EH (cell line): ENCODE results near the gene KLHL6.

Source experiments
- DNase-seq: peaks from one replicate; pipeline ENCODE4 v3.0.0-alpha.2; 2015; ENCODE audit warnings: low read depth

Gene KLHL6

DNA sequence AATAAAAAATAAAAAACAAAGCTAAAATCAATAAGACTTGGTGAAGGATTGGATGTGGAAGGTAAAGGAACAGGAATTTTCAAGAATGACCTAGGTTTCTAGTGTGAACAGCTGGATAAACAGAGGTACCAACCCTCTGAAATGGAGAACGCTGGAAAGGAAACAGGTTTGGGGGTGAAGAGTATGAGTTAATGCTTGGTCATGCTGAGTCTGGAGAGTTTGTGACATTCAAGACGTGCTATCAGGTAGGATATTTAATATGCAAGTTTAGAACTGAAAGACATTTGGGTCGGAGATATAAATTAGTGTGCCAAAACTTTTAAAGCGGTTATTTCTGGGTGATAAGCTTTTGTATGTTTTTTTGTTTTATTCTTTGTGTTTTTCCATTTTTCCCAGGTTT, 11.4 kb upstream of the KLHL6 start:
- no peak for DNase-seq

DNA sequence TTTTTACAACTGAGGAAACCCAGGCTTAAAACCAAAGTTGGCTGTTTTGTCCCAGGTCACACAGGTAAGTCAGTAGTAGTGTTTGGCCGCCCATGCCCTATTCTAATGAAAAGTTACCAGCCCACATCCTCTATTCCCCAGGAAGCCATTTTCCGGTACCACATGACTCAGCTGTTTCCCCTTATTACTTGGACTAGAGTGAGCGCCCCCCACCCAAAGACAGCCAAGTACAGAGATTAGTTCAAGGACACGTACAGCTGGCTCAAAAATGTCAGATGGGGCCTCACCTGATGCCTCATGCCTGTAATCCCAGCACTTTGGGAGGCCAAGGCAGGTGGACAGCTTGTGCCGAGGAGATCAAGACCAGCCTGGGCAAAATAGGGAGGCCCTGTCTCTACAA, 8.5 kb upstream of the KLHL6 start:
- DNase-seq: no peak

DNA sequence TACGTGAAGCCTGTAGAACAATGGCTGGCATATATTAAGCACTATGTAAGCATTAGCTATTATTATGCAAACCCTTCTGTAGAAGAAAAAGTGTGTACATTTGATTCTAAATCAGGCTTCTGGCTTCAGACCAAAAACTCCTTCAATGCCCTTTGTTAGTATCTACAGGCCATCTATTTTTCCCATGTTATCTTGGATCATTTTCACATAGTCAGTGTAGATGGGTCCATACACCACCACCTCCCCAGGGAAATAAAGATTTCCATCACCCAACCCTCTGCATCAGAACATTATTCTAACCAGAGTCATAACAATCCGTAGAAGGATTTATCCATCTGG, 8.0 kb upstream of the KLHL6 start:
- DNase-seq: no peak

DNA sequence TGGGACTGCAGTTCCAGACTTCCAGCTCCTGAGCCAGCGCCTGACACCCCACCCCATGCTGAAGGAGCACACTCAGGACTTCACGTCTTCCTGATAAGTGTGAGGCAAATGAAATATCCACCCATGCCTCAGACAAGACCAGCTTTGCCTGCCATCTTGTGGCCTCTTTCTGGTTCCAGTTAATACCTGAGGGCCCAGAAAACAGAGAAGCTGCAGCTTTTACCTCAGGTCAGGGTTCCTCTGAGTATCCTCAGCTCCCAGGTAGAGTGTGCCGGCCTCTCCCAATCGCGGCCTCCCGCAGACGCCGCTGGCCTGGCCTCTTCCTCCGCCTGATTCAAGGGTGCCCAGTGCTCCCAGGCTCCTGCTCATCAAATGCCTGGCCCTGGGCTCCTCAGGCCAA, 5.1 kb upstream of the KLHL6 start:
- DNase-seq: peak; percentile 27

DNA sequence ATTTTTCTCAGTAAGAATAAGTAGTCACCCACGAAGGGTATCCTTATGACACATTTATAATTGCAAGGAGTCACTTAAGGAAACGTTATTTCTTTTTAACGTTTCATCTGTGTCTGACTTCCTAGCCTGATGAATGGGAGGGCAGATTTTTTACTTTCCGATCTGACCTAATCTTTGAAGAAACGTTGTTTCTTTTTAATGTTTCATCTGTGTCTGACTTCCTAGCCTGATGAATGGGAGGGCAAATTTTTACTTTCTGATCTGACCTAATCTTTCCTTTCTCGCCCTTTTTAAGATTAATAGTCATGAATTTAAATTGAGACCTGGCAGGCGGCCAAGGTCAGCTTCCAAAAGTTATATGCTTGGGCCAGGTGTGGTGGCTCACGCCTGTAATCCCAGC, 3.0 kb upstream of the KLHL6 start:
- no peak for DNase-seq

DNA sequence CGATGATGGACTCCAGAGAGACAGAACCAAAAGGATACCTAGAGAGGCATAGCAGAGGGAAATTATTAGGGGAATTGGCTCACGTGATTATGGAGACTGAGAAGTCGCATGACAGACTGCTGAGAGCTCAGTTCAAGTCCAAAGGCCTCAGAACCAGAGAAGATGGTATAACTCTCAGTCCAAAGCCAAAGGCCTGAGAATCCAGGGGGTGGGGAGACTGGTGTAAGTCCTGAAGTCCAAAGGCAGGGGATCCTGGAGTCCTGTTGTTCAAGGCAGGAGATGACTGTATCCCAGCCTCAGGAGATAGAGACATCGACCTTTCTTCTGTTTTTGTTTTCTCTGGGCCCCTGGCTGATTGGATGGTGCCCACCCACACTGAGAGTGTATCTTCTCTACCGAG, 1.2 kb upstream of the KLHL6 start:
- no peak for DNase-seq

DNA sequence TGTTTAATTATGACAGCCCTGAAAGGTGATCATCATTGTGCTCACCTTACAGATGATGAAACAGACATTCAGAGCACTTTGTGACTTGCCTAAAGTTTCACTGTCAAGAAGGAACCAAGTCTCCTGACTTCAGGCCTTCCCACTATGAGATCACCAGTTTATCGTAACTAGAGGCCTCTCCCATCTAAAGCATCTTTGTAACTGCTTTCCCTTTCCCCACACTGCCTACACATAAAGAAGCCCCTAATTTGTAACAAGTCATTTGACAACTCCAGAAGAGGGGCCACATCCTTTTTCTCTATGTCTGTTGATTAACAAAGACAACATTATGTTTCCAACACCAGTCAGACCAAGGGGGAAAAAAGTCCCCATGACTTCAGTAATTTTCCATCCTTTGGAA, 1.1 kb downstream of the KLHL6 start:
- DNase-seq: no peak

DNA sequence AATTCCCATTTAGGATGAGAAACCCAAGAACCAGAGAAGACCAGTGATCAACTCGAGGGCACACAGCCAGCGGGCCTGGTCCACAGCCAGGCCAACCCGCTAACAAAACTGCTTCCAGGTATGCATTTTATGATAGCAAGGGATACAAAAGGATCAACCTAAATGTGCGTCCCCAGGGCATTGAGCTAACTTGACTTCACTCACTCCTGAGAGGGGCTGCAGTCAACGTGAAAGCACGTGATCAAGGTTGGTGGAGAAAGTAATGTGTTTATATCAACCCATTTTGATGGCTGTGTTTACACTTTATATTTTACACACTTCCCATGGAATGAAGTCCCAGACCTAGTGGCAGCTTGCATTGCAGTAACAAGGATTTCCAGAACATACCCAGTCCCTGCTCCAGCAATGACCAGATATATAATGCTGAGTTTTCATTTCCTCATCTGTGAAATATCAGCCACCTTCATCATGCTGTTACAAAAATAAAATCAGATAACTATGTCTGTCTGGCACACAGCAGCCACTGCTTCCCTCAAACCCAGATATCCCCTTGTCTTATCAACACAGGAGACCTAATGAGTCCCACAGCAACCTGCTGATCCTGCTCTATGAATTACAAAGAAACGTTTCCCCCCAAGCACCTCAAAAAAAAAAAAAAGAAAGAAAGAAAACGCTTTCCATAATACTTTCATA, 2.0 kb downstream of the KLHL6 start:
- no peak for DNase-seq

DNA sequence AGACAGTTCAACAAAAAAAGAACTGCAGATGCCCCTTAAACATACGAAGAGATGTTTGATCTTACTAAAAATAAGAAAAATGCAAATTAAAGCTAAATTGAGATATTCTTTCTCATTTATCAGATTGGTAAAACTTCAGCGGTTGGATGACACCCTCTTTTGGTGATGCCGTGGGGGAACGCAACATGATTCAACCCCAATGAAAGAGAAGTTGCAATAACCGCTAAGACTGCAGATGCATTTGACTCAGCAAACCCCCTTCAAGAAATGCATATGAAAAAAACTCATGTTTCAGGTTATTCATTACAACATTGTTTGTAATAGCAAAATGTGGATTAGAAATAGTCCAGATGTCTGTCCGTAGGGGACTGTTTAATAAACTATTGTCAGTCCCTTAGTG, 3.6 kb downstream of the KLHL6 start:
- DNase-seq: no peak

DNA sequence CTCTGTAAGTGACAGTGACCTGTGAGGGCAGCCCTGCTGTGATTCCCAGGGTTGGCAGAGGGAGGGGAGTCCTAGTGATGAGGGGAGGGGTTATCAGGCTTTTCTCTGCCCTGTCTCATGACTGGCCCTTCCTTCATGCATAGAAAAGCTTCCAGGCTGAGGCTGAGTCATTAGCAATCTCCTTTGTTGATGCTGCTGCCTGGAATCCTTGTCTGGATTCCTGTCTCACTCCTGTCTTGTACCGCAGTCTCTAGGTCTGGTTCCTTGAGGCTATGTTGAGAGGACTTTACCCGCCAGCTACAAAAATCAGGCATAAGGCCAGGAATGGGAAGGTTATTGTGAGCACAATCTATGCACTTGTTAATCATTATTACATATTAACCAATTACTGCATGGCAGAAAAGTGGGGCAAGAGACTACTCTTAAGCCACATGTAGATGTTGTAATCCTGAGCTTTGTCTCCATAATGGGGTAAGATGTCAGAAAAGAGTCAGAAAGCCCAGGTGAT, 7.2 kb downstream of the KLHL6 start:
- peak; percentile 85 for DNase-seq

DNA sequence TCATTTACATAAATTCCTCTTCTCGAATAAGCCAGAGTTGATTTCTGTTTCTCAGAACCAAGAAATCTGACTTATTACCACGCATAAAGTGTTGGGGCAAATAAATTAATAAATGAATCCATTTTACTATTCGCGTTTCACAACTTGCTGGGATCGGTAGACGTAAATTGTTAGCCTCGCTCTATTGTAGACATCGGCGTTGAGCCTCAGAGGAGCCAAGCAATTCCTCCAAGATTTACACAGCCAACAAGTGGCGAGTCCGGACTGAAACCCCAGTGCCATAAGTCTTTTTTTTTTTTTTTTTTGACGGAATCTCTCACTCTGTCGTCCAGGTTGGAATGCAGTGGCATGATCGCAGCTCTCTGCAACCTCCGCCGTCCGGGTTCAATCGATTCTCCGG, 8.9 kb downstream of the KLHL6 start:
- DNase-seq: no peak

DNA sequence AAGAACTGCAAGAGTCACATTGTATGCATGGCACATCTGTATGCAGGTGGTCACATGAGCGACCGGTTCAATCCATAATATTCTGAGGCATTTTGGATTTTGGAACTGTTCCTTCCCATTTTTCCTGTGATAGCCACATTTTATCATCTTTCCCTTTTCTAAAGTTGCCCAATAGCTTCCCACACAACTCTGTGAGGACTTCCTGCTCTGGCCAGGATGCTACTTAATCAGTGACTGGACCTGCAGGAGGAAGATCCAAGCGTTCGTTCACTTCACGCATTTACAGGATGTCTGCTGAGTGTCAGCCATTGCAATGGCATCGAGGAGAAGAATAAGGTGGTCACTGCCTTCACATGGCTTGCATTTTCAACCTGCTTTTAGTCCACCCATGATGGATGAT, 9.8 kb downstream of the KLHL6 start:
- DNase-seq: no peak

DNA sequence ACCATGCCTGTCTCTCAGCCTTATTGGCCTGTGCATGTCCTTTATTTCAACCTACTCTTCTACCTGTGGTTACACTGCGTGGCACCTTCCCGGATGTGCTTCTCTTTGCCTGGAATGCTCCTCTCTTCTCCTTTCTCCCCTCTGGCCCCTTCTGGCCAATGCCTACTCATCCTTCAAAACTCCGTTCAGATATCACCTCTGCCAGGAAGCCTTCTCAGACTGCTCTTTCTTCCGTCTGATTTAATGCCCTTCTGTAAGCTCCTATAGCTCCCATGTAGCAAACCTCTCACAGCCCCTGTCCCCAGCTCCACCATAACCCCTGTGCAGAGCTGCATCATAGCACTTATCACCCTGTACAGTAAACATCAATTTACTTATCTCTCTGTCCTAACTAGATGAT, 13.2 kb downstream of the KLHL6 start:
- no peak for DNase-seq

DNA sequence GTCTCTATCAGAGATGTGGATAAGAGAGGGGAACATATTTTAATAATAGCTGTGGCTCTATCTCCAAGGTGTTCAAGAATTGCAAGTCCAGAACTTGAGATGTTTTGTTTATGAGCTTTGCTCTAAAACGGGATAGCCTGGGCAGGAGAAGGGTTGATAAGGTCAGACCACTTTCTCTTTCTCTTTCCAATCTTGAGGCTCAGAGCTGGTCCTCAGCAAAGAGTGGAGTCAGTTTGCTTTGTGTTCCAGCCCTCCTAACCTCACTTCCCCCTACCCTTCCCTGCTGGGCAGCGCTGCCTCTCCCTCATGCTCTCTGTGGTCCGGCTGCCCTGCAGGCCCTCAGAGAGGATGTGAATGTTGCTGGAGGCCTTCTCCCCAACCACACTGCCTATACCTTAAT, 13.8 kb downstream of the KLHL6 start:
- DNase-seq: no peak

DNA sequence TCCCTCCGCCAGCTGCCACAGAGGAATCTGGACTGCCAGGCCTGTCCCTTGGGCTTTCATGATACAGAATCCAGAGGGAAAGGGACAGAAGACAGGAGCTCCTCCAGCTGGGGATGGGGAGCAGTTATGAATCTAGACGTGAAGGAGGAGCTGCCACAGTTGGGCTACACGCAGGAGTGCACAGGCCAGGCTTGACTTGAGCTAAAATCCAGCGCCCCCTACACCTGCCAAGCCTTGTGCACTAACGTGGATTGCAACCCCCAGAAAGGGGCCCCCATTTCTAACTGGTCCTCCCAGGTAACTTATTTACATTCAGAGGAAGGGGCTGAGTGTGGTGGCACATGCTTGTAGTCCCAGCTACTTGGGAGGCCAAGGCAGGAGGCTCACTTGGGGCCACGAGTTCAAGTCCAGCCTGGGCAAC, 14.3 kb downstream of the KLHL6 start:
- no peak for DNase-seq

DNA sequence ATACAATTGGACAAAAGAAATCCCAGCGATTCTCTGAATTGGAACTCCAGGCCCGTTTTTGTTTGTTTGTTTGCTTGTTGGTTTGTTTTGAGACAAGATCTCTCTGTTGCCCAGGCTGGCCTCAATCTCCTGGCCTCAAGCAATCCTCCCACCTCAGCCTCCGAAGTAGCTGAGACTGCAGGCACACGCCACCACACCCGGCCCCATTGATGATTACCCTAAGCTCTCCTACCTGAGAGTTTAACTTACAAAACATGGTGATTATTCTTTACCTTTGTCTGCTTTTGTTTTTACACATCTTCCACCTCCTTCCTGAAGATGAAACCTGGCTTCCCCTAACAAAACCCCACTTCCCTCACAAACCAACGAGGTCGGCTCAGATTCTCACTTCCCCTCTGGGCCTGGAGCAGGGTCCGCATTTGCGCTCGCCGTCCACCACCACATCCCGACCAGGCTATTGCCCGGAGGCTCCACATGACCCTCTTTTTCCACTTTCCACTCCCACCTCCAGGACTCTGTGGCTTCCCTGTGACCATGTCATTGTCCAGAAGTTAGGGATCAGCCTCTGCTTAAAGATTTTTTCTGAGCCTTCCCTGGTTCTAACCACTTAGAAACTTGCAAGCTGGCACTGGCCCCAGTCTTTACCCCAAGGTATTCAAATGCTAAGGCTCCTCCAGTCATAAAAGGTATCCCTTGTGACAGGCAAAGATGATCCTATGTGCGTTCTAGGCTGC, 14.8 kb downstream of the KLHL6 start:
- no peak for DNase-seq

DNA sequence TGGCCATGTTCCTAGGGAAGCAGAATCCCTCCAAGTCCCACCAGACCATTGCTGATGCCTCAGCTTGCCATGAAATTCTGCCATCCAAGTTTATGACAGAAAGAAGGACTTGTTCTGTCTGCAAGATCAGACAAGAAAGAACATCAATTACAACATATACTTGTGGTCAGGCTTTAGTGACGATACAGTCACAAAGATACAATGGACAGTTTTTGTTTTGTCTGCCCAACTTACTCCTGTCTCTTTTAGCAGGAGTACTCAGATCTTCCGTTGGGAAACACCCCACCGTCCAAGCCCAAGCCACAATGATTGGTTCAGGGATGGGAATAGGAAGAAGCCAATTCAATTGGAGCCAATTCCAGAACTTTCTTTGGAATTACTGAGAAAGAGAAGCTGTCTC, 15.7 kb downstream of the KLHL6 start:
- no peak for DNase-seq

DNA sequence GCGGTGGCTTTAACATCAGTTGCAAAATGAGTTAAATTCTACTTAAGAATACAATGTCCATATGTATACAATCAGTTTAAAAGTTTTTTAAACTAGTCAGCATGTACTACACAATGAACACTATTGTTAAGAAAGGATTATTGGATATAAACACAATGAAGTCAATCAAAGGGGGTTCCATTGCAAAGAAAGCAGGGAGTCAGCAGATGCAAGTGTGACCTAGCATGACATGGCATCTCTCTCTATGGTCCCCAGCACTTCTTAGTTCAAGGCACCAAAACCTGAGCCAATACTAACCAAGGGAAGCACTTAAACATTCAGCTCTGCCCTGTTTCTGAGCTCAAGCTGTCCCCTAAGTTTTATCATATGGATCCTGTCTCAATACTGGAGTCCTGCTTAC, 17.0 kb downstream of the KLHL6 start:
- DNase-seq: no peak

DNA sequence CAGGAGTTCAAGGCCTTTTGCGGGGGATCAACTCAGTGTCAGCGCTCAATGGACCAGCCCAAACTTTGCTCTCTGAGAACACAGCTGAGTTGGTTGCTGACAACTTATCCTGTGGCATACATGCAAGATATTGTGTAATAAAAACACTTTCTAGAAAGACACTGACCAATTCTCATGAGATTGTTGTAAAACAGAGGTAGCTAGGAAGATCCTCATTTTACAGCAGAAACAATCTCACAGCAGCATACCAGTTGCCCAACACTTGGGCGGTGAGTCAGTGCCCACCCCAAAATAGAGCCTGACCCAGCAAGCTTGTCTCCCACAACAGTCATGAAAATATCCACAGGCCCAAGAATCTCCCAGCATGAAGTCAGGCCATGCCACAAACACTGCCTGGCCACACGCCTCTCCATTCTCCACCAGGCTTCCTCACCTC, 18.2 kb downstream of the KLHL6 start:
- peak; percentile 89 for DNase-seq

DNA sequence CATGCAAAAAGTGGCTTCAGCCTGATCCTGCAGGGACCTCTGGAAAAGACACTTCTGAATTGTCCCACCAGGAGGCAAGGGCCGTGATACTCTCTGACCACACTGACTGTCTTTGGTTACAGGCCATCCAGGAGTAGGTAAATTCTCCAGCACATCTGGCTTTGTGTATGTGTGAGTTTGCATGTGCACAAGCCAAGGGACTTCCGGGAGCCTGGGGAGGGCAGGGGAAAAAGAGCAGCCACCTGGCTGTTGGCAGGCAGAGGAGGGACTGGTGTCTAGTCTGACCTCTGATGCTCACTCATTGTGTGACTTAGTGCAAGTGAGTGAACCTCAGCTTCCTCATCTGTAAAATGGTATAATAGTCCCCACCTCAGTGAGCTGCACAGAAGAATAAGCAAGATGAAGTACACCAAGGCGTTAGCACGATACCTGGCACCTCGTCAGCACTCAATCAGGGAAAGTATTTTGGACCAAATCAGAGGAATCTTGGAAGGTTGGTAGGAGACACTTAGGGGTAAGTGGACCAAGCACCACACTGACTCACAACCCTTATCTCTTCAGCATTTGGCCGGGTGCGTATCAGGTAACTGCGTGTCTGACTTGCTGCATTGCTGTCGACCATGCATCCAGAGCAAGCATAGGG, 19.1 kb downstream of the KLHL6 start:
- DNase-seq: no peak

DNA sequence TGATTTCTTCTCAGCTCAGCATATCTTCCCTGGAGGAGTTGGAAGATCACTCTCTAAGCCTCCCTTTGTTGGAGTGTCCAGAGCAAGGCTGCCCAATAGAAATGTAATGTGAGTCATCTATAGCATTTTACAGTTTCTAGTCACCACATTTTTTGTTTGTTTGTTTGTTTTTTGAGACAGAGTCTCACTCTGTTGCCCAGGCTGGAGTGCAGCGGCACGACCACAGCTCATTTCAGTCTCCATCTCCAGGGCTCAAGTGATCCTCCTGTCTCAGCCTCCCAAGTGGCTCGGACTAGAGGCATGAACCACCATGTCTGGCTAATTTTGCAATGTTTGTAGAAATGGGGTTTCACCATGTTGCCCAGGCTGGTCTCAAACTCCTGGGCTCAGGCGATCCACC, 21.3 kb downstream of the KLHL6 start:
- DNase-seq: peak; percentile 54

DNA sequence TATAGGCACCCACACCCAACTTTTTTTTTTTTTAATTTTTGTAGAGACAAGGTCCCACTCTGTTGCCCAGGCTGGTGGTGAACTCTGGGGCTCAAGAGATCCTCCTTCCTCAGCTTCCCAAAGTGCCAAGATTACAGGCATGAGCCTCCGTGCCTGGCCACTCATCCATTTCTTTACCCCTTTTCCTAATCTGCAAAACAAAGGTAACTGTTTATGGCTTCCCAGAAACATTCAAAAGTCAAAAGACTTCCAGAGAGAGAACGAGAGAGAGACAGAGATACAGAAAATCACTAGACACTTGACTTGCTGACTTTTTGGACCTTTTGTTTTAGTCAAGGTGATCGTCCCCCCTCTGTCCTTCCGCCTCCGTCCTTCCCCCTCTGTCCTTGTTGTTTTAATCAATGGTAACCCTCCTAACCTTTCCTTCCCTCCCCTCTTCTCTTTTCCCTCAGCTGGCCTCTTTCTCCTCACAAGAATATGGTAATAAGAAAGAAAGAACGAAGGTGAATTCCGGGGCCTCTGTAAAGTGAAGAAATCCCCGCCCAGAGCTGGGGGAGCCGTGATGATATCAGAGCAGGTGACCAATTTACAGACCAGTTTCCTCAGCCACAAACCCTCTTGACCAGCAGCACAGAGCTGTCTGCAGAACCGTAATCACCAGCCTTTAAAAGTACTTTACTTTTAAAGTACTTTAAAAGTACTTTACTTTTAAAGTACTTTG, 21.9 kb downstream of the KLHL6 start:
- DNase-seq: no peak
